GM10248 (cell line): ENCODE results near the gene CEP112.

Experiments
- CTCF ChIA-PET: fragments of 300-600 bp; sonication (Branson Sonifier 250); formaldehyde crosslinking; extraction: SDS; loops from one replicate; lab custom pipeline; 2021; ENCODE audit warnings: antibody characterized with exemption; lab: Yijun Ruan, JAX
- POLR2A ChIA-PET: fragments of 350-650 bp; sonication (Branson Sonifier 250); formaldehyde crosslinking; extraction: SDS; loops from one replicate; lab custom pipeline; 2020; ENCODE audit warnings: antibody characterized with exemption; lab: Yijun Ruan, JAX
- DNase-seq: peaks from one replicate; pipeline ENCODE4 v3.0.0; 2012; ENCODE audit errors: extremely low spot score
- CTCF ChIP-seq: IDR thresholded peaks from 2 replicates; pipeline ENCODE4 v1.5.1; 2012; ENCODE audit warnings: mild to moderate bottlenecking, low read depth; ENCODE audit errors: extremely low read depth, missing control alignments, control extremely low read depth

Gene CEP112

DNA sequence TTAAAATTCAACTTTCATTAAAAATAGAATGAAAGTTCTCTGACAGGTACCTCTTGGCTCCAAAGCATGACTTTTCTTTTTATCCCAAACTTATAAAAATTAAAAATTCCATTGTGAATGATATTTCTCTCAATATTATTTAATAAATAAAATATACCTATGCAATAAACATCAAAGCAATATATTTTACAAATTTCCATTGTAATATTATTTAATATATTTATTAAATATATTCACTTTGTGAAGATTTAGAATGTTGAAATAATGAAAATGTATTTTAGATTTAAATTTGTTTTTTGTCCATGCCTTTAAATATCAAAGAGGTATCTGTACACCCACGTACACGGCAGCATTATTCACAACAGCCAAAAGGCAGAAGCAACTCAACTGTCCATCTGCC, 147.8 kb downstream of the CEP112 start:
- DNase-seq, result no peak
- ChIA-PET POLR2A (no interaction called here), CTCF (no interaction called here)
- no peak for TF ChIP-seq CTCF

GRCh38 chr17:66043419-66043818, 148.5 kb downstream of the CEP112 start:
- CTCF ChIA-PET, result no interaction called here
- no peak for TF ChIP-seq CTCF
- DNase-seq, result no peak
- POLR2A ChIA-PET, result no interaction called here

DNA sequence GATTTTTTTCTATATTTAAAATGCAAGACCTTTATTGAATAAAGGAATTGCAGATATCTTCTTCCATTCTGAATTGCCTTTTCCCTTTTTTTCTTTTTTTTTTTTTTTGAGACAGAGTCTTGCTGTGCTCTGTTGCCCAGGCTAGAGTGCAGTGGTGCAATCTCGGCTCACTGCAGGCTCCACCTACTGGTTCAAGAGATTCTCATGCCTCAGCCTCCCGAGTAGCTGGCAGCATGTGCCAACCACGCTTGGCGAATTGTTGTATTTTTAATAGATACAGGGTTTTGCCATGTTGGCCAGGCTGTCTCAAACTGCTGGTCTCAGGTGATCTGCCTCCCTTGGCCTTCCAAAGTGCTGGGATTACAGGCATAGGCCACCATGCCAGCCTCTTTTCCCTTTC, 151.5 kb downstream of the CEP112 start:
- no peak for DNase-seq
- ChIA-PET CTCF (no interaction called here), POLR2A (no interaction called here)
- TF ChIP-seq CTCF, result no peak

DNA sequence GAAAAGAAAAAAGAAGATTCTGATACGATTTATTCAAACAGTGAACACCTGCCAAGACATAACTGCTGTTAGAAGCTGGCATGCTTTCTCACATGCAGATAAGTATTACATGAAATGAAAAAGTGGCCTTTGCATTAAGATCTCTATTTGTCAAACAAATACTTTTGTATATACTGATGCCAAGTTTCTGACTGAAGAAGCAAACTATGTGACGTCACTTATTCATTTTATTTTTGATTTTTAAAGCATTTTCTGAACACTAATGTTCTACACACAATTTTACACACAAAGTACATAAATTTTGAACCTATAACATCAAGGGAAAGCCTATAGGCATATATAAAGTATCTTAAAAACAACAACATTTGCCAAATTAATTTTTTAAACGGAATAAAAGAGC, 153.8 kb downstream of the CEP112 start:
- ChIA-PET CTCF (no interaction called here), POLR2A (no interaction called here)
- no peak for DNase-seq
- TF ChIP-seq CTCF, result no peak

GRCh38 chr17:66037221-66037620, 154.7 kb downstream of the CEP112 start:
- POLR2A ChIA-PET, result no interaction called here
- CTCF ChIA-PET, result no interaction called here
- no peak for TF ChIP-seq CTCF
- no peak for DNase-seq

GRCh38 chr17:66032082-66032712, 159.7 kb downstream of the CEP112 start:
- POLR2A ChIA-PET, result no interaction called here
- TF ChIP-seq CTCF, result no peak
- CTCF ChIA-PET, result no interaction called here
- peak; percentile 17 for DNase-seq
